NT2/D1 (cell line): Measurements from ENCODE around the gene GPR183.

Source experiments
- DNase-seq: peaks from one replicate; pipeline ENCODE4 v3.0.0-alpha.2; 2011; ENCODE audit warnings: low read depth, low spot score
- H3K27me3 ChIP-seq: 2 replicates; pipeline ENCODE4 v1.6.0; 2011; ENCODE audit warnings: mild to moderate bottlenecking; ENCODE audit not compliant: insufficient read length, insufficient read depth
- H3K36me3 ChIP-seq: 2 replicates; pipeline ENCODE4 v1.6.1; 2011; ENCODE audit warnings: mild to moderate bottlenecking, low read length, mixed read lengths; ENCODE audit not compliant: insufficient read depth, insufficient read length
- H3K4me1 ChIP-seq: 2 replicates; pipeline ENCODE4 v1.5.1; 2011; ENCODE audit not compliant: insufficient read depth, insufficient read length
- H3K4me3 ChIP-seq: 2 replicates; pipeline ENCODE4 v1.5.1; 2011; ENCODE audit warnings: low read depth; ENCODE audit not compliant: insufficient read length
- H3K9ac ChIP-seq: 2 replicates; pipeline ENCODE4 v1.6.0; 2011; ENCODE audit warnings: low read depth; ENCODE audit not compliant: insufficient read length
- H3K9me3 ChIP-seq: 2 replicates; pipeline ENCODE4 v1.5.1; 2011; ENCODE audit warnings: mild to moderate bottlenecking, low read length; ENCODE audit not compliant: insufficient read depth
- SUZ12 ChIP-seq: IDR thresholded peaks from 2 replicates; pipeline ENCODE4 v1.6.1; 2011; ENCODE audit not compliant: insufficient read length, insufficient read depth; ENCODE audit errors: extremely low read depth
- YY1 ChIP-seq: IDR thresholded peaks from 2 replicates; pipeline ENCODE4 v1.6.1; 2011; ENCODE audit not compliant: insufficient read length, insufficient read depth
- ZNF274 ChIP-seq: IDR thresholded peaks from 2 replicates; pipeline ENCODE4 v1.6.1; 2011; ENCODE audit warnings: mild to moderate bottlenecking, low read depth, low read length

GPR183 gene

GRCh38 chr13:99266827-99267226 is 40.4 kb downstream of the GPR183 start:
- no peak for DNase-seq
- Histone ChIP-seq H3K9me3 (no peaks in the 10 kb centered on the region), H3K9ac (no peak overlapping the region), H3K36me3 (peaks cover 4% of the 10 kb centered on the region), H3K27me3 (no peaks in the 10 kb centered on the region), H3K4me1 (no peaks in the 10 kb centered on the region), H3K4me3 (no peak overlapping the region)
- TF ChIP-seq ZNF274 (no peak), SUZ12 (no peak), YY1 (no peak)

GRCh38 chr13:99265821-99266426 is 41.3 kb downstream of the GPR183 start:
- peaks cover 6% of the 10 kb centered on the region for H3K36me3 ChIP-seq
- no peak overlapping the region for H3K4me3 ChIP-seq
- H3K9ac ChIP-seq = no peak overlapping the region
- no peak for DNase-seq
- no peaks in the 10 kb centered on the region for H3K4me1 ChIP-seq
- TF ChIP-seq YY1 (no peak), SUZ12 (no peak), ZNF274 (no peak)
- H3K9me3 ChIP-seq = no peaks in the 10 kb centered on the region
- no peaks in the 10 kb centered on the region for H3K27me3 ChIP-seq

DNA sequence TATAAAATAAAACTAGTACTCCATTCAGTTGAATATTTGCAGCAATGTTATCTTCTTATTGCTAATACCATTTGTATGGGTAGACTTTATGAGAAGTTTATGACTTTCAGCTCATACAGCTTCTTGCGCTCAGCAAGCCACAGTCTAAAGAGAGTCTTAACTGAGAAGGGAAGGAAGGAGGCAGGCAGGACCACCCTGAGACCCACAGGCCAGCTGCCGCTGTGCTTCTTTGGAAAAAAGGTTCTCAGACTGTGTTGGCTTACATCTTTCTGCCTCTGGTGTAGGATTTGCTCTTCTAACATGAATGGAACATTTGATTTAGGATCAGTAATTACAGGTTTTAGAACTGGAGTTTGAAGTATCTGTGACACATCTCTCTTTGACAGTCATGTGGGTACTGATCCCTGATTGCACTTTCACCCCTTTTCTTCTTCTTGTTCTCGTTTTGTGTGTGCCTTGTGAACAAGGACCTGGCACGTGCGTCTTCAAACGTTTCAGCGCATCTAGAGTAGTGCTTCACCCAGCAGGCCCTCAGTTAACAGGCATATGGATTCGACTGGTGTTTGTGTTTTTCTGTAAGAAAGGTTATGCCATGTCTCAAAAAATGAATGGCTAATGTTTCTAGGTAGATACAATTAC is 41.9 kb downstream of the GPR183 start:
- Histone ChIP-seq H3K27me3 (no peaks in the 10 kb centered on the region), H3K9me3 (no peaks in the 10 kb centered on the region), H3K4me1 (no peaks in the 10 kb centered on the region), H3K36me3 (peaks cover 6% of the 10 kb centered on the region), H3K4me3 (no peak overlapping the region), H3K9ac (no peak overlapping the region)
- no peak for TF ChIP-seq SUZ12
- DNase-seq = no peak

- Histone ChIP-seq H3K4me1 (no peaks in the 10 kb centered on the region), H3K9me3 (no peaks in the 10 kb centered on the region), H3K36me3 (peaks cover 9% of the 10 kb centered on the region), H3K9ac (no peak overlapping the region), H3K4me3 (no peak overlapping the region), H3K27me3 (no peaks in the 10 kb centered on the region)
- TF ChIP-seq ZNF274 (no peak), YY1 (no peak), SUZ12 (no peak)
- DNase-seq = no peak
Observed at GRCh38 chr13:99264051-99264450, 43.1 kb downstream of the GPR183 start.

- no peaks in the 10 kb centered on the region for H3K9me3 ChIP-seq
- no peaks in the 10 kb centered on the region for H3K4me1 ChIP-seq
- H3K9ac ChIP-seq = no peak overlapping the region
- H3K27me3 ChIP-seq = no peaks in the 10 kb centered on the region
- TF ChIP-seq ZNF274 (no peak), YY1 (no peak), SUZ12 (no peak)
- DNase-seq = no peak
- peaks cover 9% of the 10 kb centered on the region for H3K36me3 ChIP-seq
- no peak overlapping the region for H3K4me3 ChIP-seq
Observed at GRCh38 chr13:99263126-99263785, 43.9 kb downstream of the GPR183 start.

GRCh38 chr13:99261059-99261458 is 46.1 kb downstream of the GPR183 start:
- DNase-seq = no peak
- no peak overlapping the region for H3K4me3 ChIP-seq
- no peaks in the 10 kb centered on the region for H3K27me3 ChIP-seq
- no peaks in the 10 kb centered on the region for H3K9me3 ChIP-seq
- H3K4me1 ChIP-seq = no peaks in the 10 kb centered on the region
- TF ChIP-seq SUZ12 (no peak), ZNF274 (no peak), YY1 (no peak)
- H3K36me3 ChIP-seq = peaks cover 5% of the 10 kb centered on the region
- H3K9ac ChIP-seq = no peak overlapping the region

DNA sequence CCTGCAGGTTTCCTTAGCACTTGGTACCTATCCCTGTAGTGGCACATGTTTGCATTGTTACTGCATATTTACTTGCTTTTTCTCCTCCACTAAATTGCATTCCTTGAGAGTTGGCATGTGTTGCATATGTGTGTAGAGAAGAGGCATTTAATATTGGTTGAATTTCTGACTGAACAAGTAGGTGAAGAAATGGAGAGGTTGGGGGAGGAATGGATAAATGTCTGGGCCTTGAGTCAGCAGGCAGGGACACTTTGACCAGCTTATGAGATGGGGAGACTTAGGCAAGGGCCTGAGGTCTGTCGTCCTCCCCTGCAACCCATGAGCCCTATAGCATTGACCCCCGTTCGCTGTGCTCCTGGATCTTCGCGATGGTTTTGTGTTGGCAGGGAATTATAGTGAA is 47.0 kb downstream of the GPR183 start:
- DNase-seq = no peak
- Histone ChIP-seq H3K9ac (no peak overlapping the region), H3K36me3 (peaks cover 7% of the 10 kb centered on the region), H3K9me3 (no peaks in the 10 kb centered on the region), H3K27me3 (no peaks in the 10 kb centered on the region), H3K4me3 (no peak overlapping the region), H3K4me1 (no peaks in the 10 kb centered on the region)
- TF ChIP-seq ZNF274 = no peak
- no peak for TF ChIP-seq SUZ12
- TF ChIP-seq YY1 = no peak
